Fibroblast of lung (primary cell): ENCODE results near the gene SIGLEC7. TPM values are rescaled to one million over a fixed set of nuclear protein-coding genes. Genes with fewer than 3 reads are reported as not detected.

Experiments used
- DNase-seq, 2 donors: peaks; one replicate each; pipeline versions ENCODE4 v3.0.0 to v3.0.0-alpha.2; 2010; ENCODE audit warnings: low read depth in 2 of 2
- H2AFZ ChIP-seq: 2 replicates; pipeline ENCODE4 v1.5.1; 2012; ENCODE audit warnings: low read length, control low read depth, inconsistent platforms
- H3K27ac ChIP-seq: 2 replicates; pipeline ENCODE4 v1.5.1; 2011; ENCODE audit warnings: low read length, control low read depth; ENCODE audit not compliant: insufficient read depth
- H3K27me3 ChIP-seq: 2 replicates; pipeline ENCODE4 v1.5.1; 2011; ENCODE audit warnings: mild to moderate bottlenecking, low read length; ENCODE audit not compliant: control insufficient read depth, insufficient read depth
- H3K36me3 ChIP-seq: 2 replicates; pipeline ENCODE4 v1.5.1; 2011; ENCODE audit warnings: low read length; ENCODE audit not compliant: control insufficient read depth, insufficient read depth
- H3K4me1 ChIP-seq: 2 replicates; pipeline ENCODE4 v1.5.1; 2011; ENCODE audit warnings: low read length; ENCODE audit not compliant: control insufficient read depth, insufficient read depth; ENCODE audit errors: extremely low read depth
- H3K4me2 ChIP-seq: 2 replicates; pipeline ENCODE4 v1.5.1; 2011; ENCODE audit warnings: low read length, control low read depth; ENCODE audit not compliant: insufficient read depth; ENCODE audit errors: extremely low read depth
- H3K4me3 ChIP-seq, 4 experiments: fragments of 200-600 bp in 1 of 4; sonication (generic) in 1 of 4; replicated peaks in 1 of 4; 2 replicates each; pipeline ENCODE4 v1.5.1; 2011 to 2016; ENCODE audit warnings: low read length in 4 of 4, low read depth in 3 of 4, mild to moderate bottlenecking in 3 of 4, control low read depth in 2 of 4, inconsistent platforms in 1 of 4, mixed read lengths in 1 of 4; ENCODE audit not compliant: insufficient read depth in 1 of 4; ENCODE audit errors: control extremely low read depth in 1 of 4
- H3K79me2 ChIP-seq: 2 replicates; pipeline ENCODE4 v1.5.1; 2012; ENCODE audit warnings: mild to moderate bottlenecking, low read length, inconsistent platforms; ENCODE audit not compliant: control insufficient read depth, insufficient read depth
- H3K9ac ChIP-seq: 2 replicates; pipeline ENCODE4 v1.5.1; 2011; ENCODE audit warnings: mild to moderate bottlenecking, low read length, control low read depth; ENCODE audit not compliant: insufficient read depth
- H3K9me3 ChIP-seq: 2 replicates; pipeline ENCODE4 v1.5.1; 2012; ENCODE audit warnings: low read depth, low read length; ENCODE audit not compliant: control insufficient read depth, insufficient read depth
- H4K20me1 ChIP-seq: 2 replicates; pipeline ENCODE4 v1.5.1; 2011; ENCODE audit warnings: low read length; ENCODE audit not compliant: control insufficient read depth, insufficient read depth; ENCODE audit errors: extremely low read depth
- CTCF ChIP-seq, 2 donors: IDR thresholded peaks in 1 of 2; conservative IDR thresholded peaks in 1 of 2; 1 replicate in 1 of 2; 2 replicates in 1 of 2; pipeline ENCODE4 v1.5.1; 2011 to 2012; ENCODE audit warnings: low read length in 2 of 2, control low read depth in 1 of 2, inconsistent platforms in 1 of 2, low read depth in 1 of 2, mild to moderate bottlenecking in 1 of 2
- EZH2 ChIP-seq: IDR thresholded peaks from 2 replicates; pipeline ENCODE4 v1.5.1; 2012; ENCODE audit warnings: low read length, control low read depth, mild to moderate bottlenecking; ENCODE audit errors: missing control alignments
- polyA plus RNA-seq, 2 donors: library from polyadenylated mRNA; depleted of rRNA in 1 of 2; stranded (reverse) in 1 of 2; unstranded in 1 of 2; fragments of >200 nt; gene quantifications; 2 replicates each; pipeline ENCODE4 v1.2.1, GENCODE V29; 2011 to 2012; ENCODE audit warnings: missing spikeins in 1 of 2
- total RNA-seq: library from RNA; depleted of rRNA; stranded (reverse); fragments of >200 nt; gene quantifications from 2 replicates; pipeline ENCODE4 v1.2.1, GENCODE V29; 2014

The SIGLEC7 gene
- total and polyA plus RNA-seq, 2 donors (not counting 1 experiment from before 2014, with no cell fraction given), result not detected

DNA sequence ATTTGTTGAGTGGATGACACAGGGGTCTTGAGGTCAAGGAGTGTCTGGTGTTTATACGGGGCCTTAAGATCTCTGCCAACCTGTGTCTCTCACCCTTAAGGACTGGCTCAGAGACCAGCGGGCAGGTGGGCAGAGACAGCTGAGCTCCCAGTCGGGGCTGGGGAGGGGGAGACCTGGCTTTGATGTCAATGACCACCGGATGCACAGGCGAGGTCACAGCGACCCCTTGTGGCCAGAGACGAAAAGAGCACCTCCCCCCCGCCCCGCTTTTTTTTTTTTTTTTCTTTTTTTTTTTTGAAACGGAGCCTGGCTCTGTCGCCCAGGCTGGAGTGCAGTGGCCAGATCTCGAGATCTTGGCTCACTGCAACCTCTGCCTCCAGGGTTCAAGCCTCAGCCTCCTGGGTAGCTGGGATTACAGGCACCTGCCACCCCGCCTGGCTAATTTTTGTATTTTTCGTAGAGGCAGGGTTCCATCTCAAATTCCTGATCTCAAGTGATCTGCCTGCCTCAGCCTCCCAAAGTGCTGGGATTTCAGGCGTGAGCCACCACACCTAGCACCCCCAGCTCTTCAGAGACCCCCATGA lies 47.3 kb upstream of the SIGLEC7 start:
- Histone ChIP-seq H2AFZ (no peak overlapping the region), H3K9ac (no peak overlapping the region), H3K4me2 (no peak overlapping the region), H3K79me2 (no peaks in the 10 kb centered on the region), H4K20me1 (no peaks in the 10 kb centered on the region), H3K27me3 (no peaks in the 10 kb centered on the region), H3K27ac (no peak overlapping the region), H3K9me3 (no peaks in the 10 kb centered on the region), H3K36me3 (no peaks in the 10 kb centered on the region), H3K4me1 (no peaks in the 10 kb centered on the region), H3K4me3 (no peak overlapping the region)
- DNase-seq, result no peak
- peak; percentile 35 to 59 for TF ChIP-seq CTCF (conservative IDR thresholded peaks at IDR 0.05 in 1 of 2, IDR thresholded peaks at IDR 0.05 in 1 of 2; ENCODE audit: low read depth in 1 of 2, low read length in 2 of 2)
- no peak for TF ChIP-seq EZH2

DNA sequence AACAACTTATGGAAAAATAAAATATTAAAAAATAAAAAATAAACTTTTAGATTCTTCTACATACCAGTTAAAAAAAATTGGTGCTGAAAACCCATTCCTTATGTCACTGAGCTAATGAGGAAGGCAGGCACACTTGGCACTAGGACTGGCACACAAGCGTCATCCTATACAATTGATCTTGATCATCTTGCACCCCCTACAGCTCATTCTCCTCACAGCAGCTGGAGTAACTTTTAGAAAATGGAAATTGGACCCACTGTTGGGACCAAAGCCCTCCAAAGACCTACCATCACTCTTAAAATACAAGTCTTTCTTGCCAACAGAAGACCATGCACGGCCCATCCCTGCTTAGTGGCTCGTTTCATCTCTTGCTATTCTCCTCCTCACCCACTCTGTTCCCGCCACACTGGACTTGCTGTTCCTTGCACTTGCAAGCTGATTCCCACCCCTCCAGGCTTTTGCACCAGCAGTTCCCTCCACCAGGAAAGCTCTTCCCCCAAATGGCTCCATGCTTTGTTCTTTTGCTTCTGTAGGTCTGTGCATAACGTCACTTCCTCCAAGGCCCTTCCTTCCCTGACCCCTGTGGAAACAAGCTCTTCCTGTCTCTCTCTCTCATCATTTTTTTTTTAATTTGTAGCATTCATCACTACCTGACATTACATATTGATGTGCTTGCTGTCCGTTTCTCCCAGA lies 45.5 kb upstream of the SIGLEC7 start:
- no peak overlapping the region for H3K4me2 ChIP-seq
- H2AFZ ChIP-seq, result no peak overlapping the region
- no peaks in the 10 kb centered on the region for H3K79me2 ChIP-seq
- no peaks in the 10 kb centered on the region for H3K27me3 ChIP-seq
- H3K36me3 ChIP-seq, result no peaks in the 10 kb centered on the region
- H3K27ac ChIP-seq, result no peak overlapping the region
- DNase-seq, result no peak
- H3K4me1 ChIP-seq, result no peaks in the 10 kb centered on the region
- no peak overlapping the region for H3K4me3 ChIP-seq
- H3K9me3 ChIP-seq, result no peaks in the 10 kb centered on the region
- H4K20me1 ChIP-seq, result no peaks in the 10 kb centered on the region
- no peak overlapping the region for H3K9ac ChIP-seq
- TF ChIP-seq CTCF (conservative IDR thresholded peaks at IDR 0.05 in 1 of 2, IDR thresholded peaks at IDR 0.05 in 1 of 2; ENCODE audit: low read depth in 1 of 2, low read length in 2 of 2), result peak; percentile 13 to 31
- no peak for TF ChIP-seq EZH2

DNA sequence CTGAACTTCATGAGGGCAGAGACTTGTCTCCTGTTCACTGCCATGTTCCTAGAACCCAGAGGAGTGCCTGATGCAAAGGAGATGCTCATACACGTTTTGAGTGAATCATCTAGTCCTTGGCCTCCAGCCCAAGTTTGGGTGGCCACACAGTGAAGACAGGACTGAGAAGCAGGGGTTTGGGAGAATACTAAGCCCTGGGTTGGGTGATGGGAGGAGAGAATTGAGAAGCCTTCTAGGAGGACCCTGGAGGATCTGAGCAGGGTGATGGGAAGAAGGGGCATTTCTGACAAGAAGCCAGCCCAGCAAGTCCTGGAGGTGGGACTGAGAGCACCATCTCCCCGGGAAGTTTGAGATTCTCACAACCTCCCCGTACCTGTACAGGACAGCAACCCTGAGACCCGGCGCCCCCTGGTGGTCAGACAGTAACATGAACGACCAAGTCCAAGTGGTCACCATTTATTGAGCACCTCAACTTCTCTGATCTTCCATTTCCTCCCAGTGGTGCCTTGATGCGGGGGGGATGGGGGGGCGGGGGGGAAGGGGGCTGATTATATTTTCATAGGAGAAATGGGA lies 44.8 kb upstream of the SIGLEC7 start:
- Histone ChIP-seq H3K79me2 (no peaks in the 10 kb centered on the region), H3K27ac (no peak overlapping the region), H4K20me1 (no peaks in the 10 kb centered on the region), H3K4me3 (no peak overlapping the region), H3K27me3 (no peaks in the 10 kb centered on the region), H2AFZ (no peak overlapping the region), H3K4me2 (no peak overlapping the region), H3K9ac (no peak overlapping the region), H3K4me1 (no peaks in the 10 kb centered on the region), H3K9me3 (no peaks in the 10 kb centered on the region), H3K36me3 (no peaks in the 10 kb centered on the region)
- TF ChIP-seq EZH2 (no peak), CTCF (conservative IDR thresholded peaks at IDR 0.05 in 1 of 2, IDR thresholded peaks at IDR 0.05 in 1 of 2; ENCODE audit: low read depth in 1 of 2, low read length in 2 of 2) (peak; percentile 41 to 65)
- DNase-seq, result peak; percentile 38 to 51
